Measurements from ENCODE around the gene SLC5A4.
A peak's percentile ranks its signal among the peaks of the same experiment; 100 is the strongest.
"Not testable (repeated sequence)": the region's sequence is repeated elsewhere in the genome, so short reads cannot be mapped to it uniquely, and the experiment has no call there.

Gene SLC5A4

GRCh38 chr22:32255217-32255616, at the start of gene SLC5A4:
SLC5A4 (minus strand) TSS chr22:32255347; CDS start chr22:32255329, 18 bp downstream.
- DNase-seq = no peak

- not testable (repeated sequence) for DNase-seq
Measured at GRCh38 chr22:32293921-32294320, 38.8 kb upstream of the SLC5A4 start.

- no peak for DNase-seq
Measured at GRCh38 chr22:32286290-32286840, 31.2 kb upstream of the SLC5A4 start.

- DNase-seq = no peak
Measured at GRCh38 chr22:32281072-32281471, 25.9 kb upstream of the SLC5A4 start.

- DNase-seq = not testable (repeated sequence)
Measured at GRCh38 chr22:32275353-32275752, 20.2 kb upstream of the SLC5A4 start.

- no peak for DNase-seq
Measured at GRCh38 chr22:32271389-32271788, 16.2 kb upstream of the SLC5A4 start.

GRCh38 chr22:32270641-32271369, 15.7 kb upstream of the SLC5A4 start:
- no peak for DNase-seq

GRCh38 chr22:32269316-32269715, 14.2 kb upstream of the SLC5A4 start:
- no peak for DNase-seq

- no peak for DNase-seq
Measured at GRCh38 chr22:32267011-32267410, 11.9 kb upstream of the SLC5A4 start.

GRCh38 chr22:32265882-32266767, 11.0 kb upstream of the SLC5A4 start:
- DNase-seq = peak; percentile 41

- DNase-seq = not testable (repeated sequence)
Measured at GRCh38 chr22:32263678-32264077, 8.5 kb upstream of the SLC5A4 start.

- DNase-seq = no peak
Measured at GRCh38 chr22:32261306-32261705, 6.2 kb upstream of the SLC5A4 start.

- no peak for DNase-seq
Measured at GRCh38 chr22:32258791-32259190, 3.6 kb upstream of the SLC5A4 start.

GRCh38 chr22:32255726-32256125, 579 bp upstream of the SLC5A4 start:
- DNase-seq = no peak

GRCh38 chr22:32249231-32249630, 5.9 kb downstream of the SLC5A4 start:
- DNase-seq = no peak

GRCh38 chr22:32248276-32248675, 6.9 kb downstream of the SLC5A4 start:
- no peak for DNase-seq

- DNase-seq = no peak
Measured at GRCh38 chr22:32246166-32246565, 9.0 kb downstream of the SLC5A4 start.

GRCh38 chr22:32245042-32245441, 10.1 kb downstream of the SLC5A4 start:
- DNase-seq = no peak

GRCh38 chr22:32244547-32244946, 10.6 kb downstream of the SLC5A4 start:
- DNase-seq = no peak

- no peak for DNase-seq
Measured at GRCh38 chr22:32240461-32240860, 14.7 kb downstream of the SLC5A4 start.

GRCh38 chr22:32237906-32238305, 17.2 kb downstream of the SLC5A4 start:
- DNase-seq = no peak

- DNase-seq = no peak
Measured at GRCh38 chr22:32236970-32237369, 18.2 kb downstream of the SLC5A4 start.

- no peak for DNase-seq
Measured at GRCh38 chr22:32233091-32233490, 22.1 kb downstream of the SLC5A4 start.
